ENCODE results near the gene APOBEC3F.
"Not testable (repeated sequence)": the region's sequence is repeated elsewhere in the genome, so short reads cannot be mapped to it uniquely, and the experiment has no call there.

The APOBEC3F gene

DNA sequence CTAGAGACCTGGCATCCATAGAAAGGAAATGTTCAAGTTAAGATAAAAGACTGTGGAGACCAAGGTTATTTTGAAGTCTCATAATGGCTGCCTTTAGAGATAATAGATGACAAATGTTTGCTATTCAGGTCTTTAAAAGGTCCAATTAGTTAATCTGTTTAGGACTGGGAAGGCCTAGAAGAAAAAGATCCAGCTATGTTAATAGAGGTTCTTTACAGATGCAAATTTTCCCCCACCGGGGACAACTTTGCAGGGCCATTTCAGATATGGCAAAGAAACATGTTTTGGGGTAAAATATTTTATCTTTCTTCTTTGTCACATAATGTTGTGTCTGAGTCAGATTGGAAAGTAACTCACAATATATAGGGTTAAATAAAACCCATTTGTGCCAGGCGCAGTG is 33.3 kb downstream of the APOBEC3F start:
- no peak for DNase-seq (ENCODE audit: low spot score)

DNA sequence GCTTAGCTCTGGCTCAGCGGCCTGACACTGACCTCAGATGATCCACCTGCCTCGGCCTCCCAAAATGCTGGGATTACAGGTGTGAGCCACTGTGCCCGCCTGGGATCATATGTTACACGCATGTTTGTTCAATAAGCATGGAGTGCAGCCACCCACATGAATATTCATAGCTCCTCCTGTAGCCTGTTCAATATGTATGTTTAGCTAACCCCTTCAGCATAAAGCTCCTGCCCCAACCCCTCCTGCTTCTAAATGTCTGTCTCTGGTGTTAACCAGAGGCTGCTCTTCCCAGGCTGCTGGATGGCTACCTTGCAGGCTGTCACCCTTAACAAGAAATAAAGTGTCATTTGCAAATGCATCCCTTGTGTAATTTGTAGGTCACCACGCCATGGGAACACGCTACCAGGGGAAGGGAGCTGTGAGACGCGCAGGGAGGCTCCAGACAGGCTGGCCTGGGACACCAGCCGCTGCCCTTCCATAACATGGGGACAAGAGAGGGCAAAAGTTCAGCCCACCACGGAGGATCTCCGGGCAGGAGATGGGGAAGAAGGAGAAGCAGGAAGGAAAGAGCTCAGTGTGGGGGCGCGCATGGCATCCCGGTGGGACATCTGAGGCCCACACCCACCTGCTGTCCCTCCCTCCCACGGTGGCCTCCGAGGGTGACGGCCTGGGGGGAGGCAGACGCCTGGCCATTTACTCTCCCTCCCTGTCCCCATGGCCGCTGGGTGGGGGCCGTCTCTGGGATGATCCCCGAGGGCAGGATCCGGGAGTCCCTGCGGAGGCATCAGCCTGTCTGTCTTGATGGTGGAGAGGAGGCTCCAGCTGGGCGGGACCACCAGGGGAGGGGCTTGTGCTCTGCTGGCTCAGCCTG is 35.7 kb downstream of the APOBEC3F start:
- DNase-seq (ENCODE audit: low spot score) = not testable (repeated sequence)

DNA sequence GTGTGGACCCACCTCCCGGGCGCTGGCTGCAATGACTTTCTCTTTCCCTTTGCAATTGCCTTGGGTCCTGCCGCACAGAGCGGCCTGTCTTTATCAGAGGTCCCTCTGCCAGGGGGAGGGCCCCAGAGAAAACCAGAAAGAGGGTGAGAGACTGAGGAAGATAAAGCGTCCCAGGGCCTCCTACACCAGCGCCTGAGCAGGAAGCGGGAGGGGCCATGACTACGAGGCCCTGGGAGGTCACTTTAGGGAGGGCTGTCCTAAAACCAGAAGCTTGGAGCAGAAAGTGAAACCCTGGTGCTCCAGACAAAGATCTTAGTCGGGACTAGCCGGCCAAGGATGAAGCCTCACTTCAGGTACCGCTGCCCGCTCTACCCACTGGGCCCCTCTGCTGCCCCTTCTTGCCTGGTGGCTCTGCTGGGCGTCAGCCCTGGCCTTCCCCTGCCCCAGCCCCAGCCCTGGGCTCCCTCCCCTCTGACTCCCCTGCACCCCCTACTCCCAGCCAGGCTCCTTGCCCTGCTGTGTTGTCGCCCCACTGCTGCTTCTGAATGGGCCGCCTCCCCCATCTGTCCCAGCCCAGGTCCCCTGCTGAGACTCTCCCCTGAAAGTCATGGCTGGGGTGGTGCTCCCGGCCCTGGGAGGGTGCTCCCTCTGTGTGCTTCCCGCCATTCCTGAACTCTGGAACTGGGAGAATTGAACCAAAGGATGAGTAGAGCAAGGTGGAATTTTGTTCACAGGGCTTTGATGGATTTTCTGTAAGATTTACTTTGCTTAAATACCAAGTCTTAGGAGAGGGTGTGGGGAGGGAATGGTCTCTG is 36.6 kb downstream of the APOBEC3F start, which contains the start of gene APOBEC3G:
Gene APOBEC3G (plus strand): TSS at position 250 of the 815 bp plus-strand sequence. CDS start 87 bp downstream, at position 337.
- DNase-seq (ENCODE audit: low spot score) = not testable (repeated sequence)

DNA sequence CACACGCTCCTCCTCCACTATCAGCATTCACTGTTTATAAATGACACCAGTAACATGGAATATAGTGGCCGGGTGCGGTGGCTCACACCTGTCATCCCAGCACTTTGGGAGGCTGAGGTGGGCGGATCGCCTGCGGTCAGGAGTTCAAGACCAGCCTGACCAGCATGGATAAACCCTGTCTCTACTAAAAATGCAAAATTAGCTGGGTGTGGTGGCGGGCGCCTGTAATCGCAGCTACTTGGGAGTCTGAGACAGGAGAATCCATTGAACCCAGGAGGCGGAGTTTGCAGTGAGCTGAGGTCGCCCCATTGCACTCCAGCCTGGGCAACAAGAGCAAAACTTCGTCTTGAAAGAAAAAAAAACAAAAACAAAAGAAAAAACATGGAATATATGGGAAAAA is 37.2 kb downstream of the APOBEC3F start:
- DNase-seq (ENCODE audit: low spot score) = not testable (repeated sequence)

DNA sequence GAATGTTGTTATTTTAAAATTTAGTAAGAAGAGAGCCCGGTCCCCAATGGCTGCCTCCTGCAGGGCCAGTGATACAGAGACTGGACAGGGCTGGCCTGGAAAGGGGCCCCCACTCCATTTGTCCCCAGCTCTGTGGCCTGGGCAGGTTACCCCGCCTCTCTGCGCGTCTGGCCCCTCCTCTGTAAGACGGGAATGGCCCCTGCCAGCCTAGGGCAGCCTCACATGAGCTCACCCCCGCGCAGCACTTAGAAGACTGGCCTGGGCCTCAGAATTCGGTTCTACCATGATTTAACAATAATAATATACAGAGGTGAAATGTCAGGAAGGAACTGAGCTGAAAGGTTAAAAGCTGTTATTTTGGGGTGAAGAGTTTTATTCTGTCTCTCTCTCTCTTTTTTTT is 37.7 kb downstream of the APOBEC3F start:
- DNase-seq (ENCODE audit: low spot score) = no peak

DNA sequence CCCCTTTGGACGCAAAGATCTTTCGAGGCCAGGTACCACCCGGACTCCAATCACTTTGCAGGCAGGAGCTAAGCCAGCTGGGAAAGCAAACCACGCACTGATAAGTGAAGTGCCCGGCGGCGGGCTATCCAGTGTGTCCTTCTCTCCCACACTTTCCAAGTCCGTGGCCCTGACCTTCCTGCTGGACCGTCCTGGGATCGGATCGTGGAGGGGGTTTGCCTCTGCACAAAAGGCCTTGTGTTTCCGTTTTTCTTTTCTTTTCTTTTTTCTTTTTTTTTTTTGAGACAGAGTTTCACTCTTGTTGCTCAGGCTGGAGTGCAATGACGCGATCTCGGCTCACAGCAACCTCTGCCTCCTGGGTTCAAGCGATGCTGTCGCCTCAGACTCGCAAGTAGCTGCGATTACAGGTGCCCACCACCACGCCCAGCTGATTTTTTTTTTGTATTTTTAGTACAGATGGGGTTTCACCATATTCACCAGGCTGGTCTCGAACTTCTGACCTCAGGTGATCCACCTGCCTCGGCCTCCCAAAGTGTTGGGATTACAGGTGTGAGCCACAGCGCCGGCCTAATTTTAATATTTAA is 38.5 kb downstream of the APOBEC3F start:
- DNase-seq (ENCODE audit: low spot score) = not testable (repeated sequence)

DNA sequence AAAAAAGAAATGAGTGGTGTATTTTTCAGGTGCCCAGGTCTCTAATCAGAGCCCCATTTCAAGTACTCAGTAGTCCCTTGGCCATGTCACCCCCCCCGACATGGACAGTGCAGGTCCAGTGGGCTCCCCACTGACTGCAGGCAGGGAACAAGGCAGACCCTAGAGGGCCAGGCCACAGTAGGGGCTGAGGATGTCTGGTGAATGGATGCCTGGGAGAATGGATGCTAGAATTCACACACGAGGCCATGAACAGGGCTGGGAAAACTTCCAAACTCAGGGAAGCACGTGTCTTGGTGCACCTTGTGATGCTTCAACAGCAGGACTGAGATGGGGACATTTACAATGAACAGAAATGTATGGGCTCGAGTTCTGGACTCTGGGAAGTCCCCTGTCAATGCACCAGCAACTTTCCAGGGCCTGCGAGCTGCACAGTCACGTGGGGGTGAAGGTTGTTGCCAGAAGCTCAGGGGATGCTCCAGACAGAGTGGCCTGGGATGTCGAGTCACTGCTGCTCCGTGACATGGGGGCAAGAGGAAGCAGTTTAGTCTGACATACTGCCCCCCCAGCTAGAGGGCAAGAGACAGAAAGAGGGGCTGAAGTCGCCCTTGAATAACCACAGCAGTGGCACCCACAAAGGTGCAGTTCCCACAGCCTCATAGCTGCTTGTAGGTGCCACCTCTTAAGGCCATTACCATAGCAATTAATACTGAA is 39.5 kb downstream of the APOBEC3F start:
- no peak for DNase-seq (ENCODE audit: low spot score)

DNA sequence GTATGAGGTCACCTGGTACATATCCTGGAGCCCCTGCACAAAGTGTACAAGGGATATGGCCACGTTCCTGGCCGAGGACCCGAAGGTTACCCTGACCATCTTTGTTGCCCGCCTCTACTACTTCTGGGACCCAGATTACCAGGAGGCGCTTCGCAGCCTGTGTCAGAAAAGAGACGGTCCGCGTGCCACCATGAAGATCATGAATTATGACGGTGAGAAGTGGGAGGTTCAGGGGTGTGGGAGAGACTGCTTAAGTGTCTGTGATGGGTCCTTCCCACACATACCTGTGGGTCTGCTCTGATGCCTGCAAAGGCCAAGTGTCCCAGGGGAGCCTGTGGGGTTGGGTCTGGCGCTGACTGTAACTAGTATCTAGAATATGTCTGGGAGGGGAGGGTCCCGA is 40.4 kb downstream of the APOBEC3F start:
- DNase-seq (ENCODE audit: low spot score) = no peak

DNA sequence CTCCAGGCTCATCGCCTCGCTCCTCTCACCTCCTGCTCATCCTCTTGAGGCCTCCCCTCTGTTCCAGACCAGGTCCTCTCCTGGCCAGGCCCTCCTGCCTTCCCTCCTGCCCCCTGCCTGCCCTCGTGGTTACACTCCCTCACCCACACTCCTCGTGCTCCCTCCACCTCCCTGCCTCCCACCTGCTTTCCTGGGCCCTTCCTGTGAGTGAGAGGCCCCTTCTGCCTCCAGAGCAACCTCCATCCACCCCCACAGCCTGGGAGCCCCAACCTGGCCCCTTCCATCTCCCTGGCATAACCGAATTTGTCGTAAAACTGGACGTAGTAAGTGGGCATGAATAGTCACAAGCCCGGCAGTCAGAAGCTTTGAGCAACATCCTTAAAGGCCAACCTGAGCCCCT is 40.9 kb downstream of the APOBEC3F start:
- DNase-seq (ENCODE audit: low spot score) = no peak

DNA sequence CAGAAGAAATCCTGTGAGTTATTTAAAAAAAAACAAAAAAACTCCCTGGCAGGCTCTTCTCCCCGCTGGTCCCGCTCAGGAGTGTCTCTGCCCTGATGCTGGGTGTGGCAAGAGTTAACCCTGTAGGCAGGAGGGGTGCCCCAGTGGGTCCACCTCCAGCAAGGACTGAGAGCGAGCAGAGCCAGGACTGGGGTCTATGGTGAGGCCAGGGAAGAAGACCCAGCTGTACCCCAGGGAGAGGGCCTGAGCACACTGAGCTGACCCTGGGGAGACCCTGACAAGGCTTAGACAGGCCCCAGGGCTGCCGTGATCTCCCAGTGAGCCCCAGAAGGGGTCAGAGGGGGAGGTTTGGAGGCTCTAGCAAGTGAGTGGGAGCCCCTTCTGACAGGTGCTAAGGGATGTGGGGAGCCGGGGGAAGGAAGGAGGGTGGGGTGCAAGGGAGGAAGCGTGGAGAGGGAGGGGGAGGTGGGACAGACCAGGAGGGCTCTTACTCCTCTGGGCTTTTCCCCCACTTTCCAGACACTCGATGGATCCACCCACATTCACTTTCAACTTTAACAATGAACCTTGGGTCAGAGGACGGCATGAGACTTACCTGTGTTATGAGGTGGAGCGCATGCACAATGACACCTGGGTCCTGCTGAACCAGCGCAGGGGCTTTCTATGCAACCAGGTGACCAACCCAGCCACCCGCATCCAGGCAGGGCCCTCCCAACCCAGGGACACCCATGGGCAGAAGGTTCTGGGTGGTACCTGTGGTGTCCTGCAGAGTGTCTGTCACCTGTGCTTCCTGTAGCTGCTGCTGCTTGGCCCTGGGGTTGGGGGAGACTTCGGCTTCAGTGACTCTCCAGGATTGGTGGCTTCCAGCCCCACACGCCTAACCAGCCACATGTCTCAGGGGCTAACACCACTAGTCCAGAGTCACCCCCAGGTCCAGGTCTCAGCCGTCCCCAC is 42.8 kb downstream of the APOBEC3F start:
- DNase-seq (ENCODE audit: low spot score) = no peak

DNA sequence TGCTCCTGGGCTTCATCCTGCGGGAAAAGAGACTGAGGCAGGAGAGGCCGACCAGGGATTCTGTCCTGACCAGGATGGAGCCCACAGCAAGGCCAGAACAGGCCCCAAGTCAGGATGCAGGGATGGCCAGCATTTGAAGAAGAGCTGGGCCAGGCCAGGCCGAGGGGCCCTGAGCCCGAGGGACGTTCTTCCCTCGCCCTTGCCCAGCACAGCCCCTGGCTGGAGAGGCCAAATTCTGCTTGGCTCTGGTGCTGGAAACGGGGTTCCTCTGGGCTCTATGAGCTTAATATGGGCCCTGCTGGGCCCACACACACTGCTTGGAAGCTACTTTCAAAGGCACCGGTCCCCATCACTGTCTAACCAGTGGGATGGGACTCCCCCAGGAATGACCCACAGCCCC is 44.0 kb downstream of the APOBEC3F start:
- DNase-seq (ENCODE audit: low spot score) = no peak

DNA sequence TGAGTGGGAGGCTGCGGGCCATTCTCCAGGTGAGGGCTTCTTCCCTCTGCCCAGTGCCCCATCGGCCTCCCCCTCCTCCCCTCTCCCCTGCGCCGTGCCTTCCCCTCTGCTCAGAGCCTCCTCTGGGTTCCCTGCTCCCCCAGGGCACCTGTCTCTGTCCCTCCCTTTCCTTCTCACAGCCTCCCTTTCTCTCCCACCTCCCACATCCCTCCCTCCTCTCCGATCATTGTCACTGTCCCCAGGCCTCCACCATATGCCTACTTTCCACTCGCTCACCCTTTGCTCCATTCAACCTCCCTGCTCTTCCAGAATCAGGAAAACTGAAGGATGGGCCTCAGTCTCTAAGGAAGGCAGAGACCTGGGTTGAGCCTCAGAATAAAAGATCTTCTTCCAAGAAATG is 46.4 kb downstream of the APOBEC3F start:
- no peak for DNase-seq (ENCODE audit: low spot score)

DNA sequence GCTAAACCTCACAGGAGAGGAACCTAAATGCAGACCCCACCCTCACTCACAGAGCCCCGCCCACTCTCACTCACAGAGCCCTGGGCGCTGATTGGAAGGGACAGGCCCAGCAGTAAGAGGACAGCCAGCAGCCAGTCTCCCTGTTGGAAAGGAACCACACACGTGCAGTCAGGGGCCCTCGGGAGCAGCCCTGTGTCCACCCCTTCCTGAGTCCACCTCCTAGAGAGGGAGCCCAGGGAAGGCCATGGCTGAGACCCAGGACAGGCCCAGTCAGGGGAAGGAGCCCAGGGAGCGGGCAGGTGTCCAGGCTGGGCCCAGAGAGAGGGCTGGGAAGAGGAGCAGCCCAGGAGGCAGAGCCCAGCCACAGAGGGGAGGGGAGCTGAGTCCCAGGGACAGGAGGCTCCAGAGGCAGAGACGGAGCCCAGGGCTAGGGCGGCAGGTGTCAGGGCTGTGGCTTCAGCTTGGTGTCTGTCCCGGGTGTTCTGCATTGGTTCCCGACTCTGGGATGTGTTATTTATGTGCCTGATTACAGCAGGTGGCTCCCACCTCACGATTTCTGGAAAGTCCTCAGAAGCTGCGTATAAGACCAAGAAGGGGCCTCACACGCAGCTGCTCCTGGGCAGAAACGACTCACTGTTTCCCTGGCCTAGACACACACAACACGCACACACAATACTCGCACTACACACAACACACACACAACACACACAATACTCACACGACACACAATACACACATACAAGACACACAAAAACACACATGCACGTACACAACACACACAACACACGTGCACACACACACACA is 47.4 kb downstream of the APOBEC3F start:
- DNase-seq (ENCODE audit: low spot score) = no peak

DNA sequence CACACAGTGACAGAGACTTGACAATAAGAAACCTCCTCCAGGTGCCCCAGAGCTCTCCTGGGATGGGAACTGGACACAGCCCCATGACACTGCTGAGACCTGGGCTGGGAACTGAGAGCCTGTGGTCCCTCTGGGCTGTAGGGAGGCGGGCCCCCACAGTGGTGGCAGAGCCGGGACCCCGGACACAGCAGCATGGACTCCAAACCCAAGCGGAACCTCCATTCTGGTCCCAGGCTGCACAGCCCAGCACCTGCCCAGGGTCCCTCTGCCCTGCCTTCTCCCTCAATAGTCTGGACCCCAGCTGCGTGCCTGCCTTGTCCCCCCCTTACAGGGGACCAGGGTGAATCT is 48.0 kb downstream of the APOBEC3F start:
- no peak for DNase-seq (ENCODE audit: low spot score)

DNA sequence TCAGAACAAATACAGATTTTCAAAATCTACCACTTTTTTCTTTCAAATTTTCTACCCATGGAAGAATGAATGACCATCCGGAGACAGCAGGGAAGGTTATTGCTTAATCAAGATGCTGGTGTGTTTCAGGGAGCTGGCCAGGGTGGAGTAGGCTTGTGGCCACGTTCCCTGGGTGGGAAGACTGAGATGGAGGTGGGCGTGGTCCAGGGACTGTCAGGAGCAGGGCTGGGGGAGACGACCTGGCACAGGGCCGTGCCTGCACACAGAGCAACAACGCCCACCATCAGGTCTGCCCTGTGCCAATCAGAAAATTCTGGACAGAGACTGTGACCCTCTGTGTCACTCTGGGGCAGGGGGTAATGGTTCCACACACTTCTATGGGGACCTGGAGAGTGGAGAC is 49.3 kb downstream of the APOBEC3F start:
- DNase-seq (ENCODE audit: low spot score) = no peak

DNA sequence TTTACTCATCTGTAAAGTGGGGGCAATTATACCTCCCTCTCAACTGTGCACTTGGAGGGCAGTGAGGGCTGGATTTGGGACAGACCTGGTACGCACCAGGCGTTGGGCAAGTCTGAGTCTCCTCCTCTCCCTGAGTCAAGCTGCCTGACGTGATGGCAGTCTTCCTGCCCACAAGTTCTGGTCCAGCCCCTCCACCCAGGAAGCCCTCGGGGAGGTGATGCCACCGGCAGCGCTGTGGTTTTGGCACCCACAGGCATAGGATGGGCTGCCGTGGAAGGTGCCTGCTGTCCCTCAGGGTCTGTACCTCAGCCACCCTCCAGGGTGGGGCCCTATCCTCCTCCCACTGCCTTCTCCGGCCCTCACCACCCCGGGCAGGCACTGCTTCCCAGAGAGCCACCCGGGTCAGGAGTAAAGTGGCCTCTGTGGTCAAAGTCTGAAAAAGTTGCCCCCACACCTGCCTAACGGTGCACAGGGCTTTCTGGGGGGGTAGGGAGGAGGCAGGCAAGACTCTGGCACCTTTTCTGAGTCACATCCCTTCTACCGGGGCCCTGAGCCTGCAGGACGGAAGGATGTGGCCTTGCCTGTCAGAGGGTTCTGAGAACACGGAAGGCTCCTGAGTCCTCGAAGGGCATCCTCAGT is 49.9 kb downstream of the APOBEC3F start:
- no peak for DNase-seq (ENCODE audit: low spot score)

DNA sequence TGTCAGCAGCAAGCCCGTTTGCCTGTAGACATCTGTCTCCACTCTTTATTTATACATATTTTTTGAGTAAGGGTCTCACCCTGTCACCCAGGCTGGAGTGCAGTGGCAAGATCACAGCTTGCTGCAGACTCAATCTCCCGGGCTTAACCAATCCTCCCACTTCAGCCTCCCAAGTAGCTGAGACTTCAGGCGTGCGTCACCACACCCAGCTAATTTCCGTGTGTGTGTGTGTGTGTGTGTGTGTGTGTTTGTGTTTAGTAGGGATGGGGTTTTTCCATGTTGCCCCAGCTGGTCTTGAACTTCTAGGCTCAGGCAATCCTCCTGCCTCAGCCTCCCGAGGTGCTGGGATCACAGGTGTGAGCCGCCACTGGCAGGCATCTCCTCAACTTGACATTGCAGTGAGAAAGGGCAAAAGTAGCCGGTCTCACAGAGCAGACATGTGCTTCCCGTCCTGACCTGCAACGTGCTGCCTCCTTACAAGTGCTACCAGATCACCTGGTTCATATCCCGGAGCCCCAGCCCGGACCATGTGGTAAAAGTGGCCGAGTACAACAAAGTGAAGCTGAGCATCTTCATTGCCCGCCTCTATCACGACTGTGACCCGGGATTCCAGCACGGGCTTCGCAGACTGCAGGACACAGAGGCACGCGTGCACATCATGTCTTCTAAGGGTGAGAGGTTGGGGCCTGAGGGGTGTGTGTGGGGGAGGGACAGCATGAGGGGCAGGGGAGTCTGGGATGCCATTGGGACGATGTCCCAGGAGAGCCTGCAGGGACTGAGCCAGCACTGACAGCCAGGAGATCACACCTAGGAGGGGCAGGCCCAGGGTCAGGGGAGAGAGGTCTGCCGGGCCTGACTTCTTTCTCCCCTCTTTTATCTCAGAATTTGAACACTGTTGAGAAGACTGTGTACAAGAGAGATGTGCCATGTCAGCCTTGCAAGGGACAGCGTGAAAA is 50.7 kb downstream of the APOBEC3F start:
- no peak for DNase-seq (ENCODE audit: low spot score)

DNA sequence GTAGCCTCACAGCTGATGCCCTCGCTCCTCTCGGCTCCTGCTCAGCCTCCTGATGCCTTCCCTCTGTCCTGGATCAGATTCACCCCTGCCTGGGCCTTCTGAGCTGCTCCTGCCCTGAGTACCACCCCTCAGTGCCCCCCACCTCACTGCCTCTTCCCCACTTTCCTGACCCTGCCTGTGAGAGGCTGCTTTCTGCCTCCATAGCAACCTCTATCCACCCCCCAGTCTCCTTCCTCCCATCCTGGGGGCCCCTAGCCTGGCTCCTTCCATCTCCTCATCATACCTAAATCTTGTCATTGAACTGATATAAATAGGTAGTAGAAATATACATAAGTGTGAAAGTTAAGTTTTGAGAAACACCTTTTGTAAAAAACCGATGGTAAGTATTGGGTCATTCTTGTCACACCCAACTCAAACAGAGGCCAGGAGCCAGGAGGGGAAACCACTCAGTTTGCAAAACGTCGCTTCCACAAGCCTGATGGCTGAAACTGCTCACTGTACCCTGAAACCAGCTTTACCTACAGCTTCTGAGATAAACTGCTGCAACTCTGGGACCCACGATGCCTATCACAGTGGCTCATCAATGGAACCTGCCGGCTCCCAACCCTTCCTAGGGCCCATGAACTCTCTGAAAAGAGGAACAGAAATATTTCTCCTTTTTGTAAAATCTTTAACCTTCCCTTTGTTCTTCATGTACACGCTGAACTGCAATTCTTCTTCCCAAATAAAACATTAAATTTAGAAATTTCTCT is 51.6 kb downstream of the APOBEC3F start:
- DNase-seq (ENCODE audit: low spot score) = no peak
